Stimulated activated CD8-positive, alpha-beta memory T cell treated with anti-CD3 and anti-CD28 coated beads, Interleukin-12 subunit alpha, Interleukin-12 subunit beta, amount 100 ng/mL, for 4 hours (primary cell): ENCODE measurements around the gene ZBTB8B.
"Not testable (repeated sequence)": the region's sequence is repeated elsewhere in the genome, so short reads cannot be mapped to it uniquely, and the experiment has no call there.

Source experiments
- DNase-seq: peaks from one replicate; pipeline ENCODE4 v3.0.0-alpha.2; 2020; ENCODE audit warnings: low read depth

Gene ZBTB8B

GRCh38 chr1:32470431-32470830, 5.6 kb downstream of the ZBTB8B start:
- DNase-seq = no peak

GRCh38 chr1:32470991-32471694, 6.3 kb downstream of the ZBTB8B start:
- DNase-seq = no peak

- no peak for DNase-seq
Measured at GRCh38 chr1:32471695-32472362, 7.0 kb downstream of the ZBTB8B start.

GRCh38 chr1:32472966-32473365, 8.1 kb downstream of the ZBTB8B start:
- DNase-seq = not testable (repeated sequence)

- no peak for DNase-seq
Measured at GRCh38 chr1:32474954-32475353, 10.1 kb downstream of the ZBTB8B start.

GRCh38 chr1:32480003-32480402, 15.1 kb downstream of the ZBTB8B start:
- no peak for DNase-seq

- no peak for DNase-seq
Measured at GRCh38 chr1:32480761-32481160, 15.9 kb downstream of the ZBTB8B start.

GRCh38 chr1:32481788-32482187, 16.9 kb downstream of the ZBTB8B start:
- DNase-seq = not testable (repeated sequence)

- DNase-seq = no peak
Measured at GRCh38 chr1:32485554-32486255, 20.8 kb downstream of the ZBTB8B start.

- no peak for DNase-seq
Measured at GRCh38 chr1:32486463-32487113, 21.7 kb downstream of the ZBTB8B start.

- no peak for DNase-seq
Measured at GRCh38 chr1:32487182-32487581, 22.3 kb downstream of the ZBTB8B start.

- no peak for DNase-seq
Measured at GRCh38 chr1:32489774-32490454, 25.0 kb downstream of the ZBTB8B start.

- no peak for DNase-seq
Measured at GRCh38 chr1:32491386-32491785, 26.5 kb downstream of the ZBTB8B start.

GRCh38 chr1:32494196-32494595, 29.3 kb downstream of the ZBTB8B start:
- no peak for DNase-seq

GRCh38 chr1:32494711-32495337, 30.0 kb downstream of the ZBTB8B start:
- DNase-seq = no peak

GRCh38 chr1:32496127-32496526, 31.3 kb downstream of the ZBTB8B start:
- no peak for DNase-seq

- DNase-seq = no peak
Measured at GRCh38 chr1:32498751-32499150, 33.9 kb downstream of the ZBTB8B start.

GRCh38 chr1:32500387-32501209, 35.7 kb downstream of the ZBTB8B start:
- DNase-seq = peak; percentile 1

- no peak for DNase-seq
Measured at GRCh38 chr1:32501865-32502264, 37.0 kb downstream of the ZBTB8B start.

- DNase-seq = no peak
Measured at GRCh38 chr1:32503153-32503552, 38.3 kb downstream of the ZBTB8B start.

GRCh38 chr1:32507021-32507420, 42.1 kb downstream of the ZBTB8B start:
- no peak for DNase-seq
